C4-2B (cell line): Measurements from ENCODE around the gene POLDIP2.

ENCODE experiments used
- H3K27ac ChIP-seq: fragments of 450-650 bp; 2 replicates; pipeline ENCODE4 v1.5.1; 2017
- CTCF ChIP-seq: fragments of 450-650 bp; conservative IDR thresholded peaks from 2 replicates; pipeline ENCODE4 v1.5.1; 2017; ENCODE audit warnings: mild to moderate bottlenecking
- ZFX ChIP-seq: fragments of 450-650 bp; IDR thresholded peaks from 2 replicates; pipeline ENCODE4 v1.6.1; 2017

POLDIP2 gene

GRCh38 chr17:28390141-28390540 lies 32.8 kb upstream of the POLDIP2 start:
- TF ChIP-seq CTCF (no peak), ZFX (no peak)
- no peak overlapping the region for H3K27ac ChIP-seq

GRCh38 chr17:28388106-28388505 lies 30.8 kb upstream of the POLDIP2 start:
- no peak for TF ChIP-seq ZFX
- H3K27ac ChIP-seq: no peak overlapping the region

GRCh38 chr17:28386391-28386790 lies 29.1 kb upstream of the POLDIP2 start:
- no peak overlapping the region for H3K27ac ChIP-seq
- no peak for TF ChIP-seq ZFX

- peak overlapping the region; percentile 84 for H3K27ac ChIP-seq
- TF ChIP-seq CTCF (no peak), ZFX (no peak)
These were observed 28.1 kb upstream of the POLDIP2 start for GRCh38 chr17:28385406-28385805.

- TF ChIP-seq CTCF (no peak), ZFX (peak; percentile 82)
- H3K27ac ChIP-seq: peak overlapping the region; percentile 84
These were observed 27.7 kb upstream of the POLDIP2 start for GRCh38 chr17:28385037-28385400.

GRCh38 chr17:28384281-28385036 lies 27.1 kb upstream of the POLDIP2 start:
- TF ChIP-seq CTCF: no peak
- TF ChIP-seq ZFX: no peak
- peak overlapping the region; percentile 84 for H3K27ac ChIP-seq

GRCh38 chr17:28381141-28381825 lies 24.0 kb upstream of the POLDIP2 start:
- TF ChIP-seq CTCF (no peak), ZFX (no peak)
- H3K27ac ChIP-seq: peak overlapping the region; percentile 61

- H3K27ac ChIP-seq: peak overlapping the region; percentile 61
These were observed 22.8 kb upstream of the POLDIP2 start for GRCh38 chr17:28379814-28380801.

More at GRCh38 chr17:28379814-28380801, 22.8 kb upstream of the POLDIP2 start:
- TF ChIP-seq ZFX (no peak), CTCF (no peak)
